ENCODE measurements around the gene TATDN2. TPM values are rescaled to one million over a fixed set of nuclear protein-coding genes. Genes with fewer than 3 reads are reported as not detected.

TATDN2 gene
- total RNA-seq, 6 experiments from 2014 or later, result 29.6 to 33.4 (median 30.7) TPM

DNA sequence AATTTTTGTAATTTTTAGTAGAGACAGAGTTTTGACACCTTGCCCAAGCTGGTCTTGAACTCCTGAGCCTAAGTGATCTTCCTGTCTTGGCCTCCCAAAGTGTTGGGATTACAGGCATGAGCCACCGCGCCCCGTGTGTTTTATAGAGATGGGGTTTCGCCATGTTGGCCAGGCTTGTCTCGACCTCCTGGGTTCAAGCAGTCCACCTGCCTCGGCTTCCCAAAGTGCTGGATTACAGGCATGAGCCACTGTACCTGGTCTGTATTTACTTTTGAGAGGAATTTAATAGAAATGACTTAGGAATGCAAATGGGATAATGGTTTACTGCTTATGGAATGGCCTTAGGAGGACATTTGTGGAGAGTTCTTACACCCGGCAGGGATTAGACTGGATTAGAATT lies 10.8 kb downstream of the TATDN2 start:
- peaks cover 11% of the 10 kb centered on the region for H3K4me1 Mint-ChIP-seq (ENCODE audit: low read depth)
- TF ChIP-seq, protein P1, sequence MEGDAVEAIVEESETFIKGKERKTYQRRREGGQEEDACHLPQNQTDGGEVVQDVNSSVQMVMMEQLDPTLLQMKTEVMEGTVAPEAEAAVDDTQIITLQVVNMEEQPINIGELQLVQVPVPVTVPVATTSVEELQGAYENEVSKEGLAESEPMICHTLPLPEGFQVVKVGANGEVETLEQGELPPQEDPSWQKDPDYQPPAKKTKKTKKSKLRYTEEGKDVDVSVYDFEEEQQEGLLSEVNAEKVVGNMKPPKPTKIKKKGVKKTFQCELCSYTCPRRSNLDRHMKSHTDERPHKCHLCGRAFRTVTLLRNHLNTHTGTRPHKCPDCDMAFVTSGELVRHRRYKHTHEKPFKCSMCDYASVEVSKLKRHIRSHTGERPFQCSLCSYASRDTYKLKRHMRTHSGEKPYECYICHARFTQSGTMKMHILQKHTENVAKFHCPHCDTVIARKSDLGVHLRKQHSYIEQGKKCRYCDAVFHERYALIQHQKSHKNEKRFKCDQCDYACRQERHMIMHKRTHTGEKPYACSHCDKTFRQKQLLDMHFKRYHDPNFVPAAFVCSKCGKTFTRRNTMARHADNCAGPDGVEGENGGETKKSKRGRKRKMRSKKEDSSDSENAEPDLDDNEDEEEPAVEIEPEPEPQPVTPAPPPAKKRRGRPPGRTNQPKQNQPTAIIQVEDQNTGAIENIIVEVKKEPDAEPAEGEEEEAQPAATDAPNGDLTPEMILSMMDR (IDR thresholded peaks at IDR 0.05), result no peak
- H3K36me3 Mint-ChIP-seq (ENCODE audit: low read depth), result peaks cover 56% of the 10 kb centered on the region
- no peaks in the 10 kb centered on the region for H3K9me3 Mint-ChIP-seq
- no peak overlapping the region for H3K27ac Mint-ChIP-seq
- H3K4me3 Mint-ChIP-seq, result no peak overlapping the region
- H3K27me3 Mint-ChIP-seq (ENCODE audit: insufficient read depth), result no peaks in the 10 kb centered on the region
- DNase-seq, result no peak

DNA sequence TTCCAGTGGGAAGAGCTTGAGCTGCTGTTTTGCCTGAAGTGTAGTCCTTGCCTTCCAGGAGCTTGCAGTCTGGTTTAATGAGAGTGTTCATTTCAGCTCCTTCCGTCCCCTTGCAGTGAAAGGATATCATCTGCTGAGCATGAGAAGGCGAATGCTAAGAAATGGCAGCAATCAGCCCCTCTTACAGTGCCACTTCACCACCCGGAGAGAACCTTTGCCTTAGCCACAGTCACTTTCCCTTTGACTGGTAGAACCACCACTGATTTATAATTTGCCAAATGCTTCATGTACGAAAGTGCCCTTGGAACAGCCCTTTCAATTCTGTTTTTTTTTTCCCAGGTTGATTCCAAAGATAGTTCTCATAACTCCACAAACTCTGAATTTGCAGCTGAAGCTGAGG lies 11.5 kb downstream of the TATDN2 start:
- Mint-ChIP-seq H3K27me3 (ENCODE audit: insufficient read depth) (no peaks in the 10 kb centered on the region), H3K4me3 (no peak overlapping the region), H3K4me1 (ENCODE audit: low read depth) (peaks cover 15% of the 10 kb centered on the region), H3K36me3 (ENCODE audit: low read depth) (peaks cover 56% of the 10 kb centered on the region), H3K27ac (no peak overlapping the region), H3K9me3 (no peaks in the 10 kb centered on the region)
- no peak for DNase-seq
- TF ChIP-seq, protein P1 (IDR thresholded peaks at IDR 0.05), result no peak

DNA sequence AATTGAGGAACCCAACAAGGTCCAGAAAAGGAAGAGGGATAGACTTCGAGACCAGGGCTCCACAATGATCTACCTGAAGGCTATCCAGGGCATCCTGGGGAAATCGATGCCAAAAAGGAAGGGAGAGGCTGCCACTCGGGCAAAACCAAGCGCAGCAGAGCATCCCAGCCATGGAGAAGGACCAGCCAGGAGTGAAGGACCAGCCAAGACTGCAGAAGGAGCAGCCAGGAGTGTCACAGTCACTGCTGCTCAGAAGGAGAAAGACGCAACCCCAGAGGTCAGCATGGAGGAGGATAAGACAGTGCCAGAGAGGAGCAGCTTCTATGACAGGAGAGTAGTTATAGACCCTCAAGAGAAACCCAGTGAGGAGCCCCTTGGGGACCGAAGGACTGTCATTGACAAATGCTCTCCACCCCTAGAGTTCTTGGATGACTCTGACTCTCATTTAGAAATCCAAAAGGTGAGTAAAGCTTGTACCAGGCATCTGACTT lies 12.0 kb downstream of the TATDN2 start:
- Mint-ChIP-seq H3K4me3 (no peak overlapping the region), H3K4me1 (ENCODE audit: low read depth) (peaks cover 15% of the 10 kb centered on the region), H3K36me3 (ENCODE audit: low read depth) (peaks cover 56% of the 10 kb centered on the region), H3K27ac (no peak overlapping the region), H3K27me3 (ENCODE audit: insufficient read depth) (no peaks in the 10 kb centered on the region), H3K9me3 (no peaks in the 10 kb centered on the region)
- no peak for DNase-seq
- TF ChIP-seq, protein P1 (IDR thresholded peaks at IDR 0.05), result no peak

DNA sequence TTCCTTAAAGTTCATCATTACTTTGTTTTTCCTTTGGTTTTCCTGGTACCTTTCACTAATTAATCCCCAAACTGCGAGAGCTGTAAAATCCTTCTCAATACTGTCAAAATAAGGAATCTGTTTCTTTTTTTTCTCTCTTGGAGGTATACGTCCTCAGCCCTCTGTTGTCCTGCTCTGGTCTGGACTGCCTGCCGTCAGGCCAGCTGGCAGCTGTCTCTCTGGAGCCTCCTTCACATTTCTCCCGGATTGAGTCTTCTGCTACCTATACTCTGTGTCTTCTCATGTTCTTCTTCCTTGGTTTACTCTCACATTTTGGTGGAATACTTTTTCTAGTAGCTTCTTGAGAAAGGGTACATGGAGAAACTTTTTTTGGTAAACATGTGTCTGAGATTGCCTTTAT lies 13.8 kb downstream of the TATDN2 start:
- H3K4me3 Mint-ChIP-seq, result no peak overlapping the region
- H3K27me3 Mint-ChIP-seq (ENCODE audit: insufficient read depth), result no peaks in the 10 kb centered on the region
- peaks cover 15% of the 10 kb centered on the region for H3K4me1 Mint-ChIP-seq (ENCODE audit: low read depth)
- no peak for DNase-seq
- no peak overlapping the region for H3K27ac Mint-ChIP-seq
- TF ChIP-seq, protein P1 (IDR thresholded peaks at IDR 0.05), result no peak
- H3K36me3 Mint-ChIP-seq (ENCODE audit: low read depth), result peaks cover 45% of the 10 kb centered on the region
- H3K9me3 Mint-ChIP-seq, result no peaks in the 10 kb centered on the region

DNA sequence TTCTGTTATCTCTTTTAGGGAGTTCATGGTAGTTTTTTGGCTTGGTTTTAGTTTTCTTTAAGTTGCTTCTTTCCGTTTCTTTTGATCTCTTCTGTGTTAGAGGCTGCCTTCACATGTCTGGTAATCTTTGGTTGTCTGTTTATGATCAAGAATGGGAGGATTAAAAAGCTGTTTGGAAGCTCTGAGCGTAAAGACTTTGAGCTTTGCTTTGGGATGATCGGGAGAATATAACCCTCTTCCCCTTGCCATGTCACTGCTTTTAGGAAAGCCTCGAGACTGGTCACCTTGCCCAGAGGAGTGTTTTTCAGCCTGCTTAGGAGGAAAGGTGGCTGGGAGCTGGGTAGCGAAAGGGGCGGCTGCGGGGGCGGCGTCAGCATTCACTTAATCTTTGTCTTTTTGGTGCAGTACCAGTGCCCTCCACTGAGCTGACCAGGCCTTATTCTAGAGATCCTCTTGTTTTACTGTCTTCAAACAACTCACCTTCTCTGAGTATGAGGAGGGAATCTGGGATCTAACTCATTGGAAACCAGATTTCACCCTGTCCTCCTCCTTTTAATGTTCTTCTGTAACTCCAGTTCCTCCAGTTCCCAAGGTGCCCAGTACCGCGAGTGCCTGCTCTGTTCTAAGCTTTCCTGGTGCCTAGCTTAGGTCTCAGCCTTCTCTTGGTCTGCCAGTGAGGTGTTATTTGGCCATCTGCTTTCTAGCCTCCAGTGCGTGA lies 15.5 kb downstream of the TATDN2 start:
- H3K27ac Mint-ChIP-seq, result peak overlapping the region; percentile 47
- peaks cover 46% of the 10 kb centered on the region for H3K36me3 Mint-ChIP-seq (ENCODE audit: low read depth)

More for the DNA sequence above, 15.5 kb downstream of the TATDN2 start:
- TF ChIP-seq, protein P1 (IDR thresholded peaks at IDR 0.05), result peak; percentile 76
- H3K4me3 Mint-ChIP-seq, result no peak overlapping the region
- no peaks in the 10 kb centered on the region for H3K27me3 Mint-ChIP-seq (ENCODE audit: insufficient read depth)
- H3K4me1 Mint-ChIP-seq (ENCODE audit: low read depth), result peaks cover 22% of the 10 kb centered on the region
- no peaks in the 10 kb centered on the region for H3K9me3 Mint-ChIP-seq
- DNase-seq, result peak; percentile 34

Data from HFFc6 (cell line).